HepG2 (cell line): ENCODE measurements around the gene OST4. TPM values are rescaled to one million over a fixed set of nuclear protein-coding genes. Genes with fewer than 3 reads are reported as not detected.
A peak's percentile ranks its signal among the peaks of the same experiment; 100 is the strongest.

Source experiments
- CCAR2 ChIP-seq: fragments of 200-400 bp; formaldehyde crosslinking; optimal IDR thresholded peaks from 2 replicates; pipeline ENCODE3; 2018; ENCODE audit warnings: low read depth, mild to moderate bottlenecking, low read length, moderate library complexity
- GATAD2A ChIP-seq: IDR thresholded peaks from 2 replicates; pipeline ENCODE4 v1.6.1; 2016
- SRSF4 ChIP-seq: fragments of 200-400 bp; formaldehyde crosslinking; IDR thresholded peaks from one replicate; pipeline ENCODE4 v1.6.1; 2018; ENCODE audit warnings: mild to moderate bottlenecking, low read depth, low read length, moderate library complexity; ENCODE audit not compliant: poor library complexity, severe bottlenecking
- ZMYM3 ChIP-seq: sonication (generic); formaldehyde crosslinking; IDR thresholded peaks from 2 replicates; pipeline ENCODE4 v1.5.1; 2020; ENCODE audit warnings: mild to moderate bottlenecking, missing genetic modification reagents
- polyA plus RNA-seq, 8 experiments: library from polyadenylated mRNA; depleted of rRNA in 3 of 8; stranded (reverse) in 7 of 8; unstranded in 1 of 8; fragments of >200 nt; fragmentation: Illumina TruSeq in 4 of 8; extraction: Trizol in 4 of 8; gene quantifications; 2 replicates each; pipeline versions ENCODE4 v1.2.1 to v1.2.3, GENCODE V29; 2011 to 2016; ENCODE audit warnings: low read depth in 4 of 8, missing spikeins in 1 of 8, mixed read lengths in 1 of 8; ENCODE audit not compliant: insufficient read depth in 1 of 8
- total RNA-seq, 5 experiments: library from RNA; depleted of rRNA; stranded (reverse); fragments of >200 nt; fragmentation: Illumina TruSeq; extraction: Trizol; gene quantifications; 2 replicates each; pipeline ENCODE4 v1.2.3, GENCODE V29; 2016; ENCODE audit warnings: low read depth in 1 of 5
- TF ChIP-seq, protein P1 (sequence below): sonication (generic); formaldehyde crosslinking; IDR thresholded peaks from 2 replicates; pipeline ENCODE4 v1.5.0; 2020; ENCODE audit warnings: missing genetic modification reagents
- TF ChIP-seq, protein P2 (sequence below): sonication (generic); formaldehyde crosslinking; IDR thresholded peaks from 2 replicates; pipeline ENCODE4 v1.5.0; 2020; ENCODE audit warnings: mild to moderate bottlenecking, missing genetic modification reagents, moderate library complexity
- TF ChIP-seq, protein P3 (sequence below): IDR thresholded peaks from 2 replicates; pipeline ENCODE4 v1.6.1; 2012; ENCODE audit warnings: low read depth, low read length, improper control_type of control experiment
- TF ChIP-seq, protein P4 (sequence below): fragments of 450-650 bp; IDR thresholded peaks from 2 replicates; pipeline ENCODE4 v1.6.1; 2017
- TF ChIP-seq, protein P5 (sequence below): sonication (generic); formaldehyde crosslinking; IDR thresholded peaks from 2 replicates; pipeline ENCODE4 v1.8.1; 2022; ENCODE audit warnings: low read depth, mild to moderate bottlenecking, missing genetic modification reagents
- TF ChIP-seq, protein P6 (sequence below): IDR thresholded peaks from 2 replicates; pipeline ENCODE4 v1.6.1; 2018; ENCODE audit warnings: missing genetic modification reagents, mild to moderate bottlenecking, missing compliant biosample characterization
- TF ChIP-seq, protein P7 (sequence below): sonication (generic); formaldehyde crosslinking; IDR thresholded peaks from 2 replicates; pipeline ENCODE4 v1.8.1; 2023; ENCODE audit warnings: mild to moderate bottlenecking, missing genetic modification reagents
- TF ChIP-seq, protein P8 (sequence below): sonication (generic); formaldehyde crosslinking; IDR thresholded peaks from 2 replicates; pipeline ENCODE4; 2020; ENCODE audit warnings: missing genetic modification reagents, mild to moderate bottlenecking, borderline replicate concordance

Gene OST4
- total and polyA plus RNA-seq, 2 of the 13 experiments (the other 11 are each of a cell fraction or from before 2014, with no cell fraction given): 498 to 584 TPM

DNA sequence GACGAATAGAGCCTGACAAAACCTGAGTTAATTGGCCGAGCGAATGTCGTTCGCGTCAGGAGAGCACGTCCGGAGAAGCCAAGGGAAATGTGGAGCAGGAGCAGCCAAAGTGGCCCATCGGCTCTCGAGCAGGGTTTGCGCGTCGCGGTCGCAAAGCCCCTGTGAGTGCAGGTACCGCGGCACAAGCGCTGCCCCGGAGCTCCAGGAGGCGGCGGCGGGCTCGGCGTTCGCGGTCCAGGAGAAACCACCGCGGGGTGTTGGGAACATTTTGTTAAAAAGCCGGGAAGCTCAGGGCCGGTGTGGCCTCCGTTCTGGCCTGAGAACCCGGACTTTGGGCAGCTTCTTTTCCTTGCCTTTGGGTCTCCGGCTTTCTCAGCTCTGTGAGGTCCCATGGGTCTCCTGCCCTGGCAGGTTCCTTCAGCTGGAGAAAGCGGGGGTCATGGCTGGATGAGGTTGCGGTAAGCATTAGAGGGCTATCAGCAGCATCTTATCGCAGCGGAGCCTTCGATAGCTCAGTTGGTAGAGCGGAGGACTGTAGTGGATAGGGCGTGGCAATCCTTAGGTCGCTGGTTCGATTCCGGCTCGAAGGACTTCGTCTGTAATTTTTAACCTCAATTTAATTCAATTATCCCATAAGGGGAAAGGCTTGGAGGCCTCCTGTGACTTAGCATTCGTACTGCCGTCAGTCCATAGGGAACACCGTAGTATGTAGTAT lies 21.0 kb downstream of the OST4 start (continued):
- TF ChIP-seq, protein P1, sequence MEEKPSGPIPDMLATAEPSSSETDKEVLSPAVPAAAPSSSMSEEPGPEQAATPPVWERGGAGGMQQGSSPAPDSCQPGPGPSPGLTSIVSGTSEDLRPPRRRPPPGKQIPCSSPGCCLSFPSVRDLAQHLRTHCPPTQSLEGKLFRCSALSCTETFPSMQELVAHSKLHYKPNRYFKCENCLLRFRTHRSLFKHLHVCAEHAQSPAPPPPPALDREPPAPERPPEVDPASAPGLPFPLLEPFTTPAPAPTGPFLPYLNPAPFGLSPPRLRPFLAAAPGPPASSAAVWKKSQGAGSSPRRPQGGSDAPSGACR (CRISPR knock-in tag): peak; percentile 55; the same call in 1 of the 2 replicates
- TF ChIP-seq CCAR2: peak; percentile 38
- TF ChIP-seq SRSF4: no peak
- TF ChIP-seq, protein P2, sequence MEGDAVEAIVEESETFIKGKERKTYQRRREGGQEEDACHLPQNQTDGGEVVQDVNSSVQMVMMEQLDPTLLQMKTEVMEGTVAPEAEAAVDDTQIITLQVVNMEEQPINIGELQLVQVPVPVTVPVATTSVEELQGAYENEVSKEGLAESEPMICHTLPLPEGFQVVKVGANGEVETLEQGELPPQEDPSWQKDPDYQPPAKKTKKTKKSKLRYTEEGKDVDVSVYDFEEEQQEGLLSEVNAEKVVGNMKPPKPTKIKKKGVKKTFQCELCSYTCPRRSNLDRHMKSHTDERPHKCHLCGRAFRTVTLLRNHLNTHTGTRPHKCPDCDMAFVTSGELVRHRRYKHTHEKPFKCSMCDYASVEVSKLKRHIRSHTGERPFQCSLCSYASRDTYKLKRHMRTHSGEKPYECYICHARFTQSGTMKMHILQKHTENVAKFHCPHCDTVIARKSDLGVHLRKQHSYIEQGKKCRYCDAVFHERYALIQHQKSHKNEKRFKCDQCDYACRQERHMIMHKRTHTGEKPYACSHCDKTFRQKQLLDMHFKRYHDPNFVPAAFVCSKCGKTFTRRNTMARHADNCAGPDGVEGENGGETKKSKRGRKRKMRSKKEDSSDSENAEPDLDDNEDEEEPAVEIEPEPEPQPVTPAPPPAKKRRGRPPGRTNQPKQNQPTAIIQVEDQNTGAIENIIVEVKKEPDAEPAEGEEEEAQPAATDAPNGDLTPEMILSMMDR (CRISPR knock-in tag): peak; percentile 49
- TF ChIP-seq, protein P3, sequence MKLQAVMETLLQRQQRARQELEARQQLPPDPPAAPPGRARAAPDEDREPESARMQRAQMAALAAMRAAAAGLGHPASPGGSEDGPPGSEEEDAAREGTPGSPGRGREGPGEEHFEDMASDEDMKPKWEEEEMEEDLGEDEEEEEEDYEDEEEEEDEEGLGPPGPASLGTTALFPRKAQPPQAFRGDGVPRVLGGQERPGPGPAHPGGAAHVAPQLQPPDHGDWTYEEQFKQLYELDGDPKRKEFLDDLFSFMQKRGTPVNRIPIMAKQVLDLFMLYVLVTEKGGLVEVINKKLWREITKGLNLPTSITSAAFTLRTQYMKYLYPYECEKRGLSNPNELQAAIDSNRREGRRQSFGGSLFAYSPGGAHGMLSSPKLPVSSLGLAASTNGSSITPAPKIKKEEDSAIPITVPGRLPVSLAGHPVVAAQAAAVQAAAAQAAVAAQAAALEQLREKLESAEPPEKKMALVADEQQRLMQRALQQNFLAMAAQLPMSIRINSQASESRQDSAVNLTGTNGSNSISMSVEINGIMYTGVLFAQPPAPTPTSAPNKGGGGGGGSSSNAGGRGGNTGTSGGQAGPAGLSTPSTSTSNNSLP: peak; percentile 92; the same call in 1 of the 2 replicates
- peak; percentile 8; the same call in 1 of the 2 replicates for TF ChIP-seq ZMYM3 (CRISPR knock-in tag)
- TF ChIP-seq, protein P4, sequence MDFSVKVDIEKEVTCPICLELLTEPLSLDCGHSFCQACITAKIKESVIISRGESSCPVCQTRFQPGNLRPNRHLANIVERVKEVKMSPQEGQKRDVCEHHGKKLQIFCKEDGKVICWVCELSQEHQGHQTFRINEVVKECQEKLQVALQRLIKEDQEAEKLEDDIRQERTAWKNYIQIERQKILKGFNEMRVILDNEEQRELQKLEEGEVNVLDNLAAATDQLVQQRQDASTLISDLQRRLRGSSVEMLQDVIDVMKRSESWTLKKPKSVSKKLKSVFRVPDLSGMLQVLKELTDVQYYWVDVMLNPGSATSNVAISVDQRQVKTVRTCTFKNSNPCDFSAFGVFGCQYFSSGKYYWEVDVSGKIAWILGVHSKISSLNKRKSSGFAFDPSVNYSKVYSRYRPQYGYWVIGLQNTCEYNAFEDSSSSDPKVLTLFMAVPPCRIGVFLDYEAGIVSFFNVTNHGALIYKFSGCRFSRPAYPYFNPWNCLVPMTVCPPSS: no peak
- TF ChIP-seq, protein P5, sequence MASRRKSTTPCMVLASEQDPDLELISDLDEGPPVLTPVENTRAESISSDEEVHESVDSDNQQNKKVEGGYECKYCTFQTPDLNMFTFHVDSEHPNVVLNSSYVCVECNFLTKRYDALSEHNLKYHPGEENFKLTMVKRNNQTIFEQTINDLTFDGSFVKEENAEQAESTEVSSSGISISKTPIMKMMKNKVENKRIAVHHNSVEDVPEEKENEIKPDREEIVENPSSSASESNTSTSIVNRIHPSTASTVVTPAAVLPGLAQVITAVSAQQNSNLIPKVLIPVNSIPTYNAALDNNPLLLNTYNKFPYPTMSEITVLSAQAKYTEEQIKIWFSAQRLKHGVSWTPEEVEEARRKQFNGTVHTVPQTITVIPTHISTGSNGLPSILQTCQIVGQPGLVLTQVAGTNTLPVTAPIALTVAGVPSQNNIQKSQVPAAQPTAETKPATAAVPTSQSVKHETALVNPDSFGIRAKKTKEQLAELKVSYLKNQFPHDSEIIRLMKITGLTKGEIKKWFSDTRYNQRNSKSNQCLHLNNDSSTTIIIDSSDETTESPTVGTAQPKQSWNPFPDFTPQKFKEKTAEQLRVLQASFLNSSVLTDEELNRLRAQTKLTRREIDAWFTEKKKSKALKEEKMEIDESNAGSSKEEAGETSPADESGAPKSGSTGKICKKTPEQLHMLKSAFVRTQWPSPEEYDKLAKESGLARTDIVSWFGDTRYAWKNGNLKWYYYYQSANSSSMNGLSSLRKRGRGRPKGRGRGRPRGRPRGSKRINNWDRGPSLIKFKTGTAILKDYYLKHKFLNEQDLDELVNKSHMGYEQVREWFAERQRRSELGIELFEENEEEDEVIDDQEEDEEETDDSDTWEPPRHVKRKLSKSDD (CRISPR knock-in tag): peak; percentile 75
- peak; percentile 55; the same call in 1 of the 2 replicates for TF ChIP-seq GATAD2A (CRISPR knock-in tag)
- TF ChIP-seq, protein P6, sequence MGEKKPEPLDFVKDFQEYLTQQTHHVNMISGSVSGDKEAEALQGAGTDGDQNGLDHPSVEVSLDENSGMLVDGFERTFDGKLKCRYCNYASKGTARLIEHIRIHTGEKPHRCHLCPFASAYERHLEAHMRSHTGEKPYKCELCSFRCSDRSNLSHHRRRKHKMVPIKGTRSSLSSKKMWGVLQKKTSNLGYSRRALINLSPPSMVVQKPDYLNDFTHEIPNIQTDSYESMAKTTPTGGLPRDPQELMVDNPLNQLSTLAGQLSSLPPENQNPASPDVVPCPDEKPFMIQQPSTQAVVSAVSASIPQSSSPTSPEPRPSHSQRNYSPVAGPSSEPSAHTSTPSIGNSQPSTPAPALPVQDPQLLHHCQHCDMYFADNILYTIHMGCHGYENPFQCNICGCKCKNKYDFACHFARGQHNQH (CRISPR knock-in tag): peak; percentile 82; the same call in 1 of the 2 replicates
- TF ChIP-seq, protein P7, sequence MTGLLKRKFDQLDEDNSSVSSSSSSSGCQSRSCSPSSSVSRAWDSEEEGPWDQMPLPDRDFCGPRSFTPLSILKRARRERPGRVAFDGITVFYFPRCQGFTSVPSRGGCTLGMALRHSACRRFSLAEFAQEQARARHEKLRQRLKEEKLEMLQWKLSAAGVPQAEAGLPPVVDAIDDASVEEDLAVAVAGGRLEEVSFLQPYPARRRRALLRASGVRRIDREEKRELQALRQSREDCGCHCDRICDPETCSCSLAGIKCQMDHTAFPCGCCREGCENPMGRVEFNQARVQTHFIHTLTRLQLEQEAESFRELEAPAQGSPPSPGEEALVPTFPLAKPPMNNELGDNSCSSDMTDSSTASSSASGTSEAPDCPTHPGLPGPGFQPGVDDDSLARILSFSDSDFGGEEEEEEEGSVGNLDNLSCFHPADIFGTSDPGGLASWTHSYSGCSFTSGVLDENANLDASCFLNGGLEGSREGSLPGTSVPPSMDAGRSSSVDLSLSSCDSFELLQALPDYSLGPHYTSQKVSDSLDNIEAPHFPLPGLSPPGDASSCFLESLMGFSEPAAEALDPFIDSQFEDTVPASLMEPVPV (CRISPR knock-in tag): peak; percentile 86; the same call in 1 of the 2 replicates
- TF ChIP-seq, protein P8, sequence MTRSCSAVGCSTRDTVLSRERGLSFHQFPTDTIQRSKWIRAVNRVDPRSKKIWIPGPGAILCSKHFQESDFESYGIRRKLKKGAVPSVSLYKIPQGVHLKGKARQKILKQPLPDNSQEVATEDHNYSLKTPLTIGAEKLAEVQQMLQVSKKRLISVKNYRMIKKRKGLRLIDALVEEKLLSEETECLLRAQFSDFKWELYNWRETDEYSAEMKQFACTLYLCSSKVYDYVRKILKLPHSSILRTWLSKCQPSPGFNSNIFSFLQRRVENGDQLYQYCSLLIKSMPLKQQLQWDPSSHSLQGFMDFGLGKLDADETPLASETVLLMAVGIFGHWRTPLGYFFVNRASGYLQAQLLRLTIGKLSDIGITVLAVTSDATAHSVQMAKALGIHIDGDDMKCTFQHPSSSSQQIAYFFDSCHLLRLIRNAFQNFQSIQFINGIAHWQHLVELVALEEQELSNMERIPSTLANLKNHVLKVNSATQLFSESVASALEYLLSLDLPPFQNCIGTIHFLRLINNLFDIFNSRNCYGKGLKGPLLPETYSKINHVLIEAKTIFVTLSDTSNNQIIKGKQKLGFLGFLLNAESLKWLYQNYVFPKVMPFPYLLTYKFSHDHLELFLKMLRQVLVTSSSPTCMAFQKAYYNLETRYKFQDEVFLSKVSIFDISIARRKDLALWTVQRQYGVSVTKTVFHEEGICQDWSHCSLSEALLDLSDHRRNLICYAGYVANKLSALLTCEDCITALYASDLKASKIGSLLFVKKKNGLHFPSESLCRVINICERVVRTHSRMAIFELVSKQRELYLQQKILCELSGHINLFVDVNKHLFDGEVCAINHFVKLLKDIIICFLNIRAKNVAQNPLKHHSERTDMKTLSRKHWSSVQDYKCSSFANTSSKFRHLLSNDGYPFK: peak; percentile 66; the same call in 1 of the 2 replicates
